Esophagus squamous epithelium (tissue), 5 donors: ENCODE measurements around the gene SLC6A19. TPM values are rescaled to one million over a fixed set of nuclear protein-coding genes. Genes with fewer than 3 reads are reported as not detected.

Source experiments
- DNase-seq: peaks from one replicate; lab custom pipeline; 2025; lab: John Stamatoyannopoulos, UW
- H3K27ac ChIP-seq, 4 donors: fragments of 200-600 bp; sonication (generic); one replicate each; pipeline ENCODE4 v1.5.1; 2016 to 2019; ENCODE audit warnings: mild to moderate bottlenecking in 1 of 4
- H3K27me3 ChIP-seq, 4 donors: fragments of 200-600 bp; sonication (generic); 1 replicate in 3 of 4; 2 replicates in 1 of 4; pipeline versions ENCODE4 v1.5.1 to v1.6.0; 2017 to 2021; ENCODE audit warnings: antibody characterized with exemption in 1 of 4
- H3K36me3 ChIP-seq, 3 donors: fragments of 200-600 bp; sonication (generic); one replicate each; pipeline ENCODE4 v1.5.1; 2016 to 2019
- H3K4me1 ChIP-seq, 3 donors: fragments of 200-600 bp; sonication (generic); one replicate each; pipeline ENCODE4 v1.5.1; 2017 to 2019
- H3K4me3 ChIP-seq, 4 donors: fragments of 200-600 bp; sonication (generic); 1 replicate in 3 of 4; 2 replicates in 1 of 4; pipeline ENCODE4 v1.5.1; 2016 to 2019; ENCODE audit warnings: mild to moderate bottlenecking in 2 of 4, moderate library complexity in 1 of 4
- H3K9me3 ChIP-seq, 3 donors: fragments of 200-600 bp; sonication (generic); one replicate each; pipeline ENCODE4 v1.5.1; 2016 to 2019
- POLR2A ChIP-seq, 4 donors: fragments of 450-650 bp; IDR thresholded peaks; one replicate each; pipeline ENCODE4 v1.6.1; 2017; ENCODE audit warnings: antibody characterized with exemption in 4 of 4, mild to moderate bottlenecking in 4 of 4, moderate library complexity in 3 of 4
- WGBS, 2 donors: methylation state at CpG; one replicate each; pipeline ENCODE4 v1.1.5; 2018; 5-methylcytosine and 5-hydroxymethylcytosine counted together
- intact Hi-C: fragments of 100-400 bp; cut with DNase I; formaldehyde crosslinking; loops from one replicate; pipeline ENCODE4 v1.15.0; 2022
- total RNA-seq, 4 donors: library from RNA; depleted of rRNA; stranded (reverse); fragments of >200 nt; gene quantifications; one replicate each; pipeline ENCODE4 v1.1.0, GENCODE V29; 2016
- TF ChIP-seq, protein P1 (sequence below), 6 experiments: fragments of 450-650 bp in 4 of 6; fragments of 200-600 bp in 2 of 6; sonication (generic) in 2 of 6; IDR thresholded peaks; one replicate each; pipeline ENCODE4 v1.5.1; 2016 to 2019; ENCODE audit warnings: antibody characterized with exemption in 6 of 6, mild to moderate bottlenecking in 4 of 6, moderate library complexity in 4 of 6
- donor health status: DM: yes; HTN: yes; CAD: no.

SLC6A19 gene
- total RNA-seq, 4 donors from 2014 or later = not detected

DNA sequence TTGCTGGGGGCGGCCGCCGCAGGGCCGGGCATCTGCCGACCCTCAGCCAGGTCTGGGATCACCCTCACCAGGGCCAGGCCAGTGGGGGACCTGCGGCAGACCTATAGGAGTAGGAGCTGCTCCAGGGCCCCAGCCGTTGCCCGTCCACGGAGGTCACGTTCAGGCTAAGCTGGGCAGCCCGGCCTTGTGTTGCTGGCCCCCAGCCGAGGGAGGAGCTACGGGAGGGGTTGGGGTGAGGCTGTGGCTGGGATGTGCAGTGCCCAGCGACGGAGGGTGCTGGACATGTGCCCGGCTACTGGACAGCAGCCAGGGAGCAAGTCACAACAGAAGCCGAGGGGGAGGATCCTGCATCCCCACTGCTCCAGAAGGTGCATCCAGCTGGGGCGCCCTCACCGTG, 39.6 kb upstream of the SLC6A19 start:
- 20% methylated on average over 1 of the region's 19 CpGs; no CpG with 5 or more reads in 1 of the 2 donors for WGBS, 2 donors
- peaks cover 0 to 18% (median 9%) of the 10 kb centered on the region in 3 donors for H3K4me1 ChIP-seq
- no peak for DNase-seq
- intact Hi-C loops = loop anchor here (10.0 kb wide), 1 partner anchor 237 kb away; no protein-coding TSS in a partner anchor
- no peak for TF ChIP-seq POLR2A (IDR thresholded peaks at IDR 0.05)
- TF ChIP-seq, protein P1, sequence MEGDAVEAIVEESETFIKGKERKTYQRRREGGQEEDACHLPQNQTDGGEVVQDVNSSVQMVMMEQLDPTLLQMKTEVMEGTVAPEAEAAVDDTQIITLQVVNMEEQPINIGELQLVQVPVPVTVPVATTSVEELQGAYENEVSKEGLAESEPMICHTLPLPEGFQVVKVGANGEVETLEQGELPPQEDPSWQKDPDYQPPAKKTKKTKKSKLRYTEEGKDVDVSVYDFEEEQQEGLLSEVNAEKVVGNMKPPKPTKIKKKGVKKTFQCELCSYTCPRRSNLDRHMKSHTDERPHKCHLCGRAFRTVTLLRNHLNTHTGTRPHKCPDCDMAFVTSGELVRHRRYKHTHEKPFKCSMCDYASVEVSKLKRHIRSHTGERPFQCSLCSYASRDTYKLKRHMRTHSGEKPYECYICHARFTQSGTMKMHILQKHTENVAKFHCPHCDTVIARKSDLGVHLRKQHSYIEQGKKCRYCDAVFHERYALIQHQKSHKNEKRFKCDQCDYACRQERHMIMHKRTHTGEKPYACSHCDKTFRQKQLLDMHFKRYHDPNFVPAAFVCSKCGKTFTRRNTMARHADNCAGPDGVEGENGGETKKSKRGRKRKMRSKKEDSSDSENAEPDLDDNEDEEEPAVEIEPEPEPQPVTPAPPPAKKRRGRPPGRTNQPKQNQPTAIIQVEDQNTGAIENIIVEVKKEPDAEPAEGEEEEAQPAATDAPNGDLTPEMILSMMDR (IDR thresholded peaks at IDR 0.05) = no peak
- H3K9me3 ChIP-seq = peaks cover 0 to 9% (median under 1%) of the 10 kb centered on the region in 3 donors
- H3K4me3 ChIP-seq = peak overlapping the region in 1 of 4 donors; percentile 10
- no peaks in the 10 kb centered on the region for H3K36me3 ChIP-seq
- H3K27me3 ChIP-seq = peaks cover 0 to 71% (median under 1%) of the 10 kb centered on the region in 4 donors
- peak overlapping the region in 1 of 4 donors; percentile 29 for H3K27ac ChIP-seq

- WGBS, 2 donors = 63 to 84% methylated on average over 8 to 9 of the region's 17 CpGs
- Histone ChIP-seq H3K27ac (no peak overlapping the region), H3K4me1 (peaks cover 0 to 18% (median 9%) of the 10 kb centered on the region in 3 donors), H3K36me3 (no peaks in the 10 kb centered on the region), H3K4me3 (no peak overlapping the region), H3K27me3 (peaks cover 0 to 68% (median 0%) of the 10 kb centered on the region in 4 donors), H3K9me3 (peaks cover 0 to 5% (median 0%) of the 10 kb centered on the region in 3 donors)
- intact Hi-C loops = loop anchor here (10.0 kb wide), 1 partner anchor 237 kb away; no protein-coding TSS in a partner anchor
- DNase-seq = no peak
- TF ChIP-seq POLR2A (IDR thresholded peaks at IDR 0.05) = no peak
- TF ChIP-seq, protein P1 (IDR thresholded peaks at IDR 0.05) = no peak
Measured at GRCh38 chr5:1162276-1162675, 39.1 kb upstream of the SLC6A19 start.

DNA sequence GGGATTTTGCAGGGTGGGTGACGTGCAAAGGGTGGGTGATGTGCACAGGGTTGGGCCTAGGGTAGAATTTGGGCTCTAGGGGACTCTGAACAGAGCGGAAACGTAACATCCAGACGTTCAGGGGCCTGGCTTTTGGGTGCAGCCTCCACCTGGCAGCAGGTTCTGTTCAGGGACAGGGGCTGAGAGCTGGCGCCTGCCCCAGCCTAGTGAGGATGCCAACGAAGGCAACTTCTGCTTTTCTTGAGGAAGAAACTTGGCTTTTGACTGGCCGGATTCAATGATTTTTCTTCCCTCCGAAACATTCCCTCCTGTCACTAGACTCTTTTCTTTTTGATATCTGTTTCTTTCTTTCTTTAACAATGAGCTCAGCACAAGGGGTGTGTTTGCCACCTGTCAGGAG, 38.6 kb upstream of the SLC6A19 start:
- DNase-seq = no peak
- intact Hi-C loops = loop anchor here (10.0 kb wide), 1 partner anchor 238 kb away; no protein-coding TSS in a partner anchor
- peaks cover 0 to under 1% (median 0%) of the 10 kb centered on the region in 3 donors for H3K9me3 ChIP-seq
- no peaks in the 10 kb centered on the region for H3K36me3 ChIP-seq
- TF ChIP-seq, protein P1 (IDR thresholded peaks at IDR 0.05) = no peak
- no peak for TF ChIP-seq POLR2A (IDR thresholded peaks at IDR 0.05)
- 56 to 77% methylated on average over 4 to 7 of the region's 8 CpGs for WGBS, 2 donors
- peaks cover 1 to 22% (median 11%) of the 10 kb centered on the region in 3 donors for H3K4me1 ChIP-seq
- no peak overlapping the region for H3K27ac ChIP-seq
- peaks cover 0 to 70% (median 0%) of the 10 kb centered on the region in 4 donors for H3K27me3 ChIP-seq
- H3K4me3 ChIP-seq = no peak overlapping the region

DNA sequence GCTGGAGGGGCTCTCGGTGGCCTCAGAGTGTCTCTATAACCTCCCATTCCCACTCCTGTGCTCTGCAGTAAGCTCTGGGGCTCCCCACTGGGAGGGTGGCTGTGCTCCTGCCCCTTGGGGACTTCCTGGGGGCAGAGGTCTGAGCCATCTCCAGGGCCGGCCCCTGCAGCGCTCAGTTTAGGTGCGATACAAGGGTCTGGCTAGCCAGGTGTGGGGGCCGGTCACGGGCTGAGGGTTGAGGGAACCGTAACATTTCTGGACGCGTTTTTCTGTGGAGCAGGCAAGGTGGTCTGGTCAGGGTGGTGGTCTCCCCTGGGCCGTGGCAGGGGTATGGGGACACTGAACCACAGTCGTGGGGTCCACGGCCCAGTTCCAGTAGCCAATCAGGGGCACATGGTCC, 38.0 kb upstream of the SLC6A19 start:
- H3K27me3 ChIP-seq = peaks cover 0 to 77% (median 0%) of the 10 kb centered on the region in 4 donors
- no peaks in the 10 kb centered on the region for H3K9me3 ChIP-seq
- no peak for DNase-seq
- peaks cover 8 to 28% (median 17%) of the 10 kb centered on the region in 3 donors for H3K4me1 ChIP-seq
- intact Hi-C loops = loop anchor here (10.0 kb wide), 1 partner anchor 239 kb away; no protein-coding TSS in a partner anchor
- H3K4me3 ChIP-seq = no peak overlapping the region
- H3K36me3 ChIP-seq = no peaks in the 10 kb centered on the region
- TF ChIP-seq POLR2A (IDR thresholded peaks at IDR 0.05) = no peak
- TF ChIP-seq, protein P1 (IDR thresholded peaks at IDR 0.05) = no peak
- no peak overlapping the region for H3K27ac ChIP-seq
- WGBS, 2 donors = 60 to 100% methylated on average over 1 to 2 of the region's 12 CpGs

- DNase-seq = no peak
- Histone ChIP-seq H3K9me3 (no peaks in the 10 kb centered on the region), H3K4me3 (no peak overlapping the region), H3K27ac (no peak overlapping the region), H3K4me1 (peaks cover 8 to 29% (median 17%) of the 10 kb centered on the region in 3 donors), H3K27me3 (peaks cover 0 to 75% (median 0%) of the 10 kb centered on the region in 4 donors), H3K36me3 (no peaks in the 10 kb centered on the region)
- intact Hi-C loops = loop anchor here (10.0 kb wide), 1 partner anchor 239 kb away; no protein-coding TSS in a partner anchor
- TF ChIP-seq, protein P1 (IDR thresholded peaks at IDR 0.05) = no peak
- no peak for TF ChIP-seq POLR2A (IDR thresholded peaks at IDR 0.05)
- no CpG with 5 or more reads among the region's 14 CpGs for WGBS, 2 donors
Measured at GRCh38 chr5:1163879-1164278, 37.5 kb upstream of the SLC6A19 start.
